A549 (cell line): Measurements from ENCODE around the gene RLBP1.

Source experiments
- EP300 ChIP-seq, 2 experiments: fragments of >200 bp; sonication (Bioruptor Twin); formaldehyde crosslinking; IDR thresholded peaks; 2 replicates in 1 of 2; 3 replicates in 1 of 2; pipeline ENCODE4 v1.6.1; 2016 to 2017
- JUN ChIP-seq, 2 experiments: fragments of >200 bp; sonication (Bioruptor Twin); formaldehyde crosslinking; IDR thresholded peaks; 2 replicates in 1 of 2; 3 replicates in 1 of 2; pipeline ENCODE4 v1.6.1; 2016 to 2017
- POLR2AphosphoS2 ChIP-seq: conservative IDR thresholded peaks from 2 replicates; pipeline ENCODE4 v1.6.1; 2012; ENCODE audit warnings: low read length, improper control_type of control experiment, inconsistent platforms
- RARB ChIP-seq: fragments of 250-450 bp; sonication (Bioruptor Pico); IDR thresholded peaks from 2 replicates; pipeline ENCODE4 v1.8.0; 2021; ENCODE audit warnings: mild to moderate bottlenecking, moderate library complexity
- RFX5 ChIP-seq: fragments of 450-650 bp; IDR thresholded peaks from 2 replicates; pipeline ENCODE4 v1.7.1; 2014; ENCODE audit warnings: antibody characterized with exemption, mild to moderate bottlenecking, moderate library complexity
- TF ChIP-seq, protein P1 (sequence below): fragments of >200 bp; sonication (Bioruptor Twin); formaldehyde crosslinking; IDR thresholded peaks from 3 replicates; pipeline ENCODE4 v1.5.1; 2016

DNA sequence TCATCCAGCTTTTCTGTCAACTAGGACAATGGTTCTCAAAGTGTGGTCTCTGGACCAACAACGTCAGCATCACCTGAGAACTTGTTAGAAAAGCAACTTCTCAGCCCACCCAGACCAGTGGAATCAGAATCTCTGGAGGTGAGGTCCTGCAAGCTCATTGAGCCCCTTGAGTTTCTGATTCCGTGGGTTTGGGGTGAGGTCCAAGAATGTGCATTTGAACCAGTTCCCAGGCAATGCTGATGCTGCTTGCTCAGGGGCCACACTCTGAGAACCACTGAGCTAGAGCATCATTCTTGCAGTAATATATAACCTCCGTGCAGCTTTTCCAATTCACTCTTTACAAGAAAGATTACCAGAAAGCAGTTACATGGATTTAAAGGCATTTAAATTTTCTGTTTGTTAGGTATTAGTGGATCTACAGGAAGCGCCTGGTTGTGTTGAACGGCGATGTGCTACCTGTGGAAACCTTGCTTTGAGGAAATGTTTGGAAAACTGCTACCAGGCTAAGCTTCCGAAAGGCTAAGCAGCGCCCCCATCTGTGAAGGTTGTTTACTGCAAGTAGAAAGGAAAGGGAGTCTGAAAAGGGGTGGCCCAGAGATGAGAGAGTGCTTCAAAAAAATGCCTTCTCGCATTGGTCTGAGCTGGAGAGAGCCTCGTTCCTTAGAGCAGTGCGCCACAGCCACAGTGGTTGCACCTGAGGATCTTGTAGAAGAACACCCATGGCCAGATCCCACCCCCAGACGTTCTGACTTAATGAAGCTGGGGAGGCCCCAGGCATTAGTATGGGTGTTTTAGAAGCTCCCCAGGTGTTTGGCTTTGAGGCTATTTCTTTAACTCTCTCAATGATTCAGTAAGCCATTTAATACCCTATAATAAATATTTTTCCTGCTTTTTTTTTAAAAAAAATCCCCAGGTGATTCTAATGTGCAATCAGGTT is 50.0 kb downstream of the RLBP1 start:
- no peak for TF ChIP-seq RFX5
- TF ChIP-seq, protein P1, sequence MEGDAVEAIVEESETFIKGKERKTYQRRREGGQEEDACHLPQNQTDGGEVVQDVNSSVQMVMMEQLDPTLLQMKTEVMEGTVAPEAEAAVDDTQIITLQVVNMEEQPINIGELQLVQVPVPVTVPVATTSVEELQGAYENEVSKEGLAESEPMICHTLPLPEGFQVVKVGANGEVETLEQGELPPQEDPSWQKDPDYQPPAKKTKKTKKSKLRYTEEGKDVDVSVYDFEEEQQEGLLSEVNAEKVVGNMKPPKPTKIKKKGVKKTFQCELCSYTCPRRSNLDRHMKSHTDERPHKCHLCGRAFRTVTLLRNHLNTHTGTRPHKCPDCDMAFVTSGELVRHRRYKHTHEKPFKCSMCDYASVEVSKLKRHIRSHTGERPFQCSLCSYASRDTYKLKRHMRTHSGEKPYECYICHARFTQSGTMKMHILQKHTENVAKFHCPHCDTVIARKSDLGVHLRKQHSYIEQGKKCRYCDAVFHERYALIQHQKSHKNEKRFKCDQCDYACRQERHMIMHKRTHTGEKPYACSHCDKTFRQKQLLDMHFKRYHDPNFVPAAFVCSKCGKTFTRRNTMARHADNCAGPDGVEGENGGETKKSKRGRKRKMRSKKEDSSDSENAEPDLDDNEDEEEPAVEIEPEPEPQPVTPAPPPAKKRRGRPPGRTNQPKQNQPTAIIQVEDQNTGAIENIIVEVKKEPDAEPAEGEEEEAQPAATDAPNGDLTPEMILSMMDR = peak; percentile 95
- TF ChIP-seq JUN (IDR thresholded peaks at IDR 0.05) = no peak
- no peak for TF ChIP-seq POLR2AphosphoS2
- TF ChIP-seq EP300 (IDR thresholded peaks at IDR 0.05) = no peak
- no peak for TF ChIP-seq RARB (CRISPR knock-in tag)
